GM21619 (cell line): ENCODE measurements around the gene GDPD4.

Source experiments
- ATAC-seq: cut with Tn5 transposase; IDR thresholded peaks from one replicate; pipeline ENCODE4 v1.9.1; 2021; ENCODE audit not compliant: unreplicated experiment

The GDPD4 gene, protein sequence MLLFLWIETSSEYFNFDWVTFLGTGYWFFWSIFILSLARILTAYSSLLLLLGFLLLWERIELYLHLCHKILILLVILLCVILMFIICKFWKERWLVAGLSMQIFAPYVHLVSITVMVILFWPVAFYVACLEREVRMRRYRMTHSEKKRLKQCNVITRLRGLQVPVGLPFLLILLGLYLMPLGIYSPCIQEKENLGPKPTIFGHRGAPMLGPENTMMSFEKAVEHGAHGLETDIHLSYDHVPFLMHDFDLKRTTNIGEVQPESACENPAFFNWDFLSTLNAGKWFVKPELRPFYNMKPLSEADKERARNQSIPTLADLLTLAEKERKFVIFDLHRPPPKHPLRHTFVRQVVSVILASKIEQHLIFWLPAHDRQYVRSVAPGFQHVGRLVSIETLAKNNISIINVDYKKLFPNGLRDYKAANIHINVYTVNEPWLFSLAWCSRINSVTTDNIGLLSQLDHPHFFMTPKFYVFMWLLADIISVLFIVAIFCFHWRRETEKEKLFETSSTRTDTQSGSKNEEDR

DNA sequence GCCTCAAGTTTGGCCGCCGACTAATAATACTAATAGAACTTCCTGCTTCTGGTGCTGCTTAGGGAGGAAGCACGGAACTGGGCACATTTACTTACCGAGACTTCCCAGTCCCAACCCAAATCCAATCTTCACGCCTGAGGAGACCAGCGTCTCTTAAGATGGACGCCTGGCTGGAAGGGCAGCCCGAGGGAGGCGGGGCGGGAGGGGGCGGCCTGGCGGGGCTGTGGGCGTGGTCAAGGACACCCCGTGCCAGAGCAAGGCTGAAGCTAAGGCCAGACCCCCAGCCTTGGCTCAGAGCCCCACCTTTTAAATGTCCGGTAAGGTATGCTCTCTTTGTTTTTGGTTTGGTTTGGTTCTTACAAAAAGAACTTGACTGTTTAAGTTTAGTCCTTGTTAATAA lies at the start of gene GDPD4:
Gene GDPD4 (minus strand): TSS at position 177 of the 400 bp plus-strand sequence. CDS start 16,549 bp downstream, outside the sequence.
- no peak for ATAC-seq

DNA sequence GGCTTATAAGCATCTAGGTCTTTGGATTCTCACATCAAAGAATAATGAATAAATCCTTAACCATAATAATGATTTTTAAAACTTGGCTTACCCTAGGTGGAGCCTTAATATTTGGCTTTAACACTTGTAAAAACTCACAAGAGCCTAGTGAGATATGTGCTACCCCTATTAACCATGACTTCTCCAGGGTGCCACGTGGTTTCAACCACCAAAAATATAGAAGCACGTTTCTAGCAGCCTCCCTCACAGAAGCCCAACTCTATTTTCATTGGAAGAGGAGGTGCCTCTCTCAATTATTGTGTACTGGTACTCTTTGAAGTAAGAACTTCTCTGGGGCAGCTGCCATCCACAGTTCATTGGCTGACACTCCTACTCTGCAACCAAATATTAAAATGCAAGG lies 46.5 kb upstream of the GDPD4 start:
- ATAC-seq, result no peak

DNA sequence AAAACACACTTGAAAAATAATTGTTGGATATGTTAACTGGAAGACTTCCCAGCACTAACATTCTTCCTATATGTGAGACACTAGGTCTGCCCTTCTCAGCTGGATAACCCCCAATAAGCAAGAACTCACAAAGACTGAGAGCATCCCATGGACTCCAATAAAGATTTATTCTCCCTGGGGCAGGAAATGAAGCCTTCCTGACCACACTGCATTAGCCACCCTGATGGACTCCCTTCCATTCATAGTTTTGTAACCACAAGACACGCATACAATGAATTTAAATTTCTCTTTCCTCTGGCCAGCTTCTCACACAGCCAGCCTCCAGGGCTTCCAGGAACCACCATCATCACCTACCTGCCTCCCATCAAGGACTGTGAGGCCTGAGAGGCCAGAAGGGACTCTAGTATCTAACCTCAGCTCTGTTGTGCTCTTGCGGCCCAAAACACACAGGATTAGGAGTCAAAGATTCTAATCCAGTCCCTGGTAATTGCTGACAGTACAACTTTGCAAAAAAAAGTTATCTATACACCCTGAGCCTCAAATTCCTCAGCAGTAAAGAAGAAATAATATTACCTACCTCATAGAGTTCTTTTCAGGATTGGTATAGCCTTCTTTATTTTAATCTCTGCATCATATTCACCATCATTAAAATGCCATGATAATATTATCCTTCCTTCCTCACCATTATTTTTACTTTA lies 45.6 kb upstream of the GDPD4 start:
- ATAC-seq, result no peak

DNA sequence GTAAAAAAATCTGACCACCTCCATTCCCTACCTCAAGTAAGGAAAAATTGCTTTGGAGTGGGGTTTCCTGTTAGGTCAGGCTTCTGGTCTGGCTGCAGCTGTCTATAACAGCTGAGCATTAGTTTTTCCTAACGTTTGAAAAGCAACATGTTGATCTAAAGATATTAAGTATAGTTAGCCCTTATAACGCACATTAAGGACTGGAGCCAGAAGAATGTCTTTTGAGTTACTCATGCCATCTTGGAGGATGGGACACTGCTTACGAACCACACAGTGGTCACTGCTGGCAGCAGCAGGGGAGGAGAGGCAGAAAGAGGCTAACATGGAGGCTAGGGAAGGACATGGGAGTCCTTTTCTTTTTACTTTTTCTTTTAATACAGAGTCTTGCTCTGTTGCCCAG lies 44.1 kb upstream of the GDPD4 start:
- no peak for ATAC-seq

DNA sequence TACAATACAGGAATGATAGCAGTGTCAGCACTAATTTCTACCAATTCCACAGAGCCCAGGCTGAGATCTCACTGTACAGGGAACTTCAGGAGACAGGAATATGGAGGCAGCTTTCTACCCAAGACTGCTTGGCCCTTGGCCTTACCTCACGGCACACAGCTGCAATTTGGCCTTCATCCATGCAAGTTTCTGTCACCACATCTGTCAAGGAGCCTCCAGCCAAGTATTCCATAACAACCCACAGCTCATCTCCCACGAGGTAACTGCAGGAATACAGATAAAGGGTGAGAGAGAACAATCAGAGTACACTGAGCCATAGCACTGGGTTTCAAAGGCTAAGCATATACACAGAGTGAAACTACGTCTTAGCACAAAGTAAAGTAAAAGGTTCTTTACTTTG lies 39.0 kb upstream of the GDPD4 start:
- no peak for ATAC-seq

DNA sequence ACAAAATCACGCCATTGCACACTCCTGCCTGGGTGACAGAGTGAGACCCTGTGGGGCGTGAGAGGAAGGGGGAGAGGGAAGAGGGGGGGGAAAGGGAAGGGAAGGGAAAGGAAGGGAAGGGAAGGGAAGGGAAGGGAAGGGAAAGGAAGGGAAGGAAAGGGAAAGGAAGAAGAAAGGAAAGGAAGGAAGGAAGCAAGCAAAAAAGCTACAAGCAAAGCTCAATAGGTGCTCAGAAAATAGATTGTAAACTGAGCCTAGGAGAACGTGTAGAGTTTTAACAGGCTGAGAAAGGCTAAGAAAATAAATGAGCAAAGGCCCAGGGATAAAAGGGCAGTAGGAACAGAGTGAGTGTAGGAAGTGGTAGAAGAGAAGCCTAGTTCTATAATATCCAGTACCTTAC lies 30.8 kb upstream of the GDPD4 start:
- no peak for ATAC-seq

DNA sequence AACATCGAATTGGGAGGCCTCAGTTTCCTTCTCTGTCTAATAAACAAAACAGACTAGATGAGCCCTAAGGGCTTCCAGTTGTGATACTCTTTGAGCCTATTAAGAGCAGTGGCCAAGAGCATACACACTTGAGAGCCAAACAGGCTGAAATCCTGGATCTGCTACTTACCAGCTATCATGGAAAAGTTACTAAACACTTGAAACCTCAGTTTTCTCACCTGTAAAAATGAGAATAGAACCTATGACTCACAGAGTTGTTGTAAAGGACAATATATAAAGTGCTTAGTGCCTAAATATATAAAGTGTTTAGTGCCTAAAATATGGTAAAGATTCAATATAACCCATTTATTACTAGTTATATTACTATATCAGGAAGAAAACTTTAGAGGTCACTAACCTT lies 23.7 kb upstream of the GDPD4 start:
- ATAC-seq, result no peak

DNA sequence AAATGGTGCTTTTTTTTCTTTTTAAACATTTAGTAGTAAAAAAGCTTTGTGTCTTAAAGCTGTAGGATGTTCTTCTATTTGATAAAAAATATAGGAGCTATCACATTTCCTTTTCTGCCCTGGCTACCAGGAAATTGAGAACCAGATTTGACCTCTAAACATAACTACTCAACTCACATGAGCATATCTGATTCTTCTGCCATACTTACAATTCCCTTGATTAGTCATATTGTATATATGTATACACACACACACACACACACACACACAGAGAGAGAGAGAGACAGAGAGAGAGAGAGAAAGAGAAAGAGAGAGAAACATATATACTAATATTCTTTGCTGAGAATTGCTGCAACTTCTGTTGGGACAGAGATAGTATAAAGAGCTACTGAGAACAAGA lies 23.0 kb upstream of the GDPD4 start:
- ATAC-seq, result no peak

DNA sequence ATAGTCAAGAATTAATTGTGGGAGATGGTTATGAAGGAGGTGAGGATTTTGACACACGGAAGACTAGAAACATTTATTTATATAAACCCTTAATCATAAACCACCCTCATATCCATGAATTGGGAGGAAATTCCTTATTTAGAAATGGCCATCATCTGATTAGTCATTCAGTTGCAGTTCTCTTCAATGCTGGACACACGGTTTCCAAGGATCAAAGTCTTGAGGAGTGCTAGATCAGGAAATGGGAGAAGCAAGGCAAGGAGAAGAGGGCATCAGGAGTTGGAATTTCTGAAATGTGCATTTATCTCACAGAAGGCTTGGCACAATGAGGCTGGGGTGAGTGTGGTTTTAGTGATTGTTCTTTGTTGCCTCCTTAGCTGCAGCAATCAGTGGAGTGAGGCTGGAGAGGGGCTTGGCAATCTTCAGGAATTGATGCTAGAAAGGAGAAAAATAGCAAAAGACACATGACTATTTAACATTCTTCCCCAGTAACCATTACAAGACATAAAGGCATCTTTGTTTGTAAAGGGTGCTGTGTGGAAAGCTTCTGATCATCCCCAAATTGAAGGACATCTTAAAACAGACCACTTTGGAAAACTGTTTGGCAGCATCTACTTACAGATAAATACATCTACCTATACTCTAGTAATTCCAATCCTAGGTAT lies 21.6 kb upstream of the GDPD4 start:
- no peak for ATAC-seq

DNA sequence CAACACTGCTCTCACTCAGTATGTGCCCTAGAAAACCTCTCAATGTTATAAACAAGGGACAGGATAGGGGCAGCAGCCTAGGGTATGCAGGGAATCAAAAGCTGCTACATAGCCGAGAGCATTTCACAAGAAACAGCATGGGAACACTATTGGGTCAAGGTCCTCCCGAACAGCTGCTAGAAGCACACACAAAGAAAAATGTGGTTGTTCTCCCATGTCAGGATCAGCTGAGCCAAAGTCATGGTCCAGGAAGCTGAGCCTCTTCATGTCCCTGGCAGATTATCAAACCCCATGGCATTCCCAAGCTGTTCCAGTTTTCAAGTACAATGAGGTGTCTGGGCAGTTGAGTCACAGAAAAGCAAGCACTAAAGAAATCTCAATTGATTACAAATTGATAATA lies 21.0 kb upstream of the GDPD4 start:
- no peak for ATAC-seq

DNA sequence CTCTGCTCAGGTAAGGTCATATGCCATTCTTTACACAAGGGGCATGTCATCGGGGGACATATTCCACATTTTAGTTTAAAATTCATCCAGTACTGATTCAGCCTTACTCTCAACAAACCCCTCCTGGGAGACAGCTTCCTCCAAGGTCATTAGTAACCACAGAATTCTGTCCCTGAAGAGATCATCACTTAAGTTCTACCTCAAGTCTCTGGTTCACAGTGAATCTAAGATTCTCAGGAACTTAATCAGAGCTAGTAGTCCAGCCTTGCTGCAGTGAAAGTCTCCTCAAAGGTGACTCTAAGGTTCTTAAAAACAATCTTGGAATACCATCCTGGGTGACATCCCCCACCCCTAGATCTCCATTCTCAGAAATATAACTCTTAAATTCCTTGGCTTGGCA lies 18.9 kb upstream of the GDPD4 start:
- no peak for ATAC-seq

DNA sequence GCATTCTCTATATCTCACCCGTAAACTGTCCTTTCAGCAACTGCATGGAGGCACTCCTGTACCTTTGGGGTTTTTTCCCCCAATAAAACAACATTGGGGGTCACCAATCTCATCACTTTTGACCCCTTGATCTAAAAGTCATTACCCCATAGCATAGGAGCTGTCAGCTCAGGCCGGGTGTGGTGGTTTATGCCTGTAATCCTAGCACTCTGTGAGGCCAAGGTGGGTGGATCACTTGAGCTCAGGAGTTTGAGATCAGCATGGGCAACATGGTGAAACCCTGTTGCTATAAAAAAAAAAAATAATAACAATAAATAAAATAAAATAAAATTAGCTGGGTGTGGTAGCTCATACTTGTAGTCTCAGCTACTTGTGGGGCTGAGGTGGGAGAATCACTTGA lies 17.1 kb upstream of the GDPD4 start:
- no peak for ATAC-seq

DNA sequence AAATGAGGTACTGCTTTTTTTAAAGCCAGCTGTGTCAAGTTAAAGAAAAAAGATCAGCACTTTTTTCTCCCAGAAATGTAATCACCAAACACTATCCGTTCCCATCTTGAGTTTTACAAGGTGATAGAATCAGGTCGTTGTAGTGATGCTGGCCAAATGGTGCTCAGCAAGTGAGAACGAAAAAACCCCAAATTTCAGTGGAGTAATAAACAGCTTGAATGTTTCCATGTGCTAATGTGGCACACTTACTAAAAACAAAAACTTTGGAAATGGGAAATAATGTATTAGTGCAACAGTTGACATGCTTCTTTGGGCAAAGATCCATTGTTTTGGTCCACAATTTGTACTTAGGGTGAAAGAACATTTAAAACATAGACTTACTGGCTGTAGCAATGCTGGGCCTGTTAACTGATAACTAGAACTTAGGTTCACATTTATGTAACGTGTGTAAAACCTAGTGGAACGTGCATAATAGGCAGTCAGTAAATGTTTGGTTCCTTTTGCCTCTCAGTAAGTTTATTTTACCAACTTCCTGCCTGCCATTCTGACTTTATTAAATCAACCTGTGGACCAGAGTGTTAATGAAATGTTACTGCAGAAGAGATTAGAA lies 15.4 kb upstream of the GDPD4 start:
- ATAC-seq, result no peak

DNA sequence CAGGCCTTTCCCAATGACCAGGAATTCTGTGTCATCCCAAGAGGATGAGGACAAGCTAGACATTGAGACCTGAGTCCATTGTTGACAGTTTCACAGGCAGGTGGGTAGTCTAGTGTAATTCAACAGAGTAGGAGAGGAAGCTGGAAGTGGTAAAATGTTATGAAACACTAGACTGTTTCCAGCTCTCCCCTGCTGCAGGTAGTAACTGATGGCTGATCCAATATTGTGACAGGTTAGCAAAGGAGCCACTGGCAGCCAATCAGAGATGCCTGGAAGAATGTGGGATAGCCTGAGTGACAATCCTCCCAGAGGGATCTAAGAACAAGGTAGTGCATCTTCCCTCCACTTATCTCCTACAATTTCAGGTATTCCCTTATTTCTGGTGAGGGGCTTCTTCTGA lies 10.6 kb upstream of the GDPD4 start:
- ATAC-seq, result no peak

DNA sequence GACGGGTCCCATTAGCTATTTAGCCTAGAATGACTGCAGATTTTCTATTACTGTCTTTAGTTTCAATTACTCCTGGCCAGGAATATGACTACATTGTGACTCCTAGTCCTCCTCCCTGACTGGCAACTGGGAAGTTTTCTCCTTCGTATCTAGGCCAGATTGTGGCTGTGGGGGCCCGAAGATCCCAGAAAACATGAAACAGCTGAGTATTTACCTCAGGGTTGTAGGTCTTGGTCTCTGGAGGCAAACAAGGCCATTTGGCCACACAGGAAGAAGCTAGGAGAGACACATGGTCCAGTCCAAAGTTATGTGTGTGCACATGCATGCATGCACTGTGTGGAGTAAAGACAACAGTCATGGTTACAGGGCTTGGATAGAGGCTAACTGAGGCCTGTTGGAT lies 10.2 kb upstream of the GDPD4 start:
- ATAC-seq, result no peak

DNA sequence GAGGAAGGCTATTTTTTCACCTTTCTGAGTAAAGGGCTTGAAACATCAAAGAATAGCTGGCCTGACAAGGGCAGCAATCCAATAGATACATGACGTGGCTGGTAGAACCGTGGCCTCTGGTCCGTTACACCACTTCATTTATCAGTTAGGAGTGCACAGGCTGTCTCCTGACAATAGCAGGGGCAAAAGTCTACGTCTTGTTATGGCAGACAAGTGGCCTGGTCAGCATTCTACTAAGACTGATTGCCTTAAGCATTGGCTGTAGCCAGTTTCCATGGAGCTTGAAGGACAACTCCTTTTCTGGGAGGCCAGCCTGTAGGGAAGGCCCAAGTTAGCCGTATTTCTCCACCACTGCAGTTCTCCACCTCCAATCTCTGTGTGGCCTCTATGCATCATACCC lies 9.2 kb upstream of the GDPD4 start:
- ATAC-seq, result no peak

DNA sequence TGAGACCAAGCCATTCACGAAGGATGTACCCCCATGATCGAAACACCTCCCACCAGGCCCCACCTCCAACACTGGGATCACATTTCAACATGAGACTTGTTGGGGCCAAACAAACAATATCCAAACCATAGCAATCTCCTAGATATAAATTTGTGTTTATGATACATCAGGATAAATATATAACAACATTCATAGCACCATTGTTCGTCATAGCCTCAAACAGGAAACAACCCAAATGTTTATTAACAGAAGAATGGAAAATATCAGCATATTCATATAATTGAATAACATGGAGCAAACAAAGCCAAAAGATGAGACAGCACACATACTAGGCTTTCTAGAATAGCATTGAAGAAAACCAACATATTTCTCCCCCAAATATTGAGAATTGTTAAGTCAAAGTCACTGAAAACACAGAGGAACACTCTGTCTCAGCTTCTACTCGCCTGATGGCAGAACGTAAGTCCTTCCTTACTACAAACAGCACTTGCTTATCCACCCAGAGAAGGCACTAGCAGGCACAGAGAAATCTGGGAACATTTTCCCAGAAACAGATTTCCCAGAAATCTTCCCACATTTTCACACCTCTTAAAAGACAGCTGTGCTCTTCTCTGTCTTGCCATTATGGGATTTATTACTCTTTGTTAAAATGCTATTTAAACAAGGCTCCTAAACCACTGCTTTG lies 8.1 kb upstream of the GDPD4 start:
- ATAC-seq, result no peak

DNA sequence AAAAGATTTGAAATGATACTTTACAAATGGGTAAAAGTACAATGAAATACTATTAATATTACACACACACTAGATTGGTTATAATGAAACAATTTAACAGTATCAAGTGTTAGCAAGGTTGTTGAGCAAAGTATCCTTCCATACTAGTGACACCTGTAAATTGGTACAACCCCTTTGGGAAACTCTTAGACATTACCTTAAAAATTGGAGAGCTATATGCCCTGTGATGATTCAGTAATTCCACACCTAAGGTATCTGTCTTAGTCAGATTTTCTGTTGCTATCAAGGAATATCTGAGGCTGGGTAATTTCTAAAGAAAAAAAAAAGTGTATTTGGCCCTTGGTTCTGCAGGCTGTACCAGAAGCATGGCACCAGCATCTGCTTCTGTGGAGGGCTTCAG lies 7.4 kb upstream of the GDPD4 start:
- no peak for ATAC-seq

DNA sequence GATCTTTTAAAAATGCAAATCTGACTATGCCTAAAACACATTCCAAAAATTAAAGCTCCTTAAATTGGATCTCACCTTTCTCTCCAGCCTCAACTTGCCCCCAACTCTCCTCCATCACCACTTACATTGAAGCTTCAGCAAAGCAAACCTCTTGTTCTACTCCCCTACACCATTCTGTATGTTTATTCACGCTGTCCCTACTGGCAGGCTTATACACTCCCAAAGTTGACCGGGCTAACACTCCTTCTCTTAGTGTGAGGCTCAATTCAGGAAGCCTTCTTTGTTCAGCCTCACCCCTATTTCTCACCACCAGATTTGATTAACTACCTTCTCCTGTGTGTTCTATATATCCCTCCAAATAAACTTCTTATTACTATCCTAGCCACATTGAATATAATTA lies 1.8 kb upstream of the GDPD4 start:
- no peak for ATAC-seq

DNA sequence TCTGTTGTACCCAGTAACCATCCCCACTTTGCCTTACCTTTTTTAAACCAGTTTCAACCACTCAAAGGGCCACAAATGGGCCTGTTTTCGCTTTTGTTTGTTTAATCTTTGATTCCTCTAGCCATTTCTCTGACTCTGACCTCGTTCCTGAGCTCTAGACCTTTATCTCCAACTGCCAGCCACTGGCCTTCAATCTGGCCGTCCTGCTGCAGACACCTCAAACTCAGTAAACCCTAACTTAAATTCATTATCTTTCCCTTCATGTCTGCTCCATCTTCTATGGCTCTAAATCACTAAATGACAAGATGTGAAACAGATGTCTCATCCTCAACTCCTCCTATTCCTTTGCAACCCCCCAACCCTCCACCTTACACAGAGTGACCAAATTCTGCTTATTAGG lies 1.3 kb upstream of the GDPD4 start:
- ATAC-seq, result no peak

DNA sequence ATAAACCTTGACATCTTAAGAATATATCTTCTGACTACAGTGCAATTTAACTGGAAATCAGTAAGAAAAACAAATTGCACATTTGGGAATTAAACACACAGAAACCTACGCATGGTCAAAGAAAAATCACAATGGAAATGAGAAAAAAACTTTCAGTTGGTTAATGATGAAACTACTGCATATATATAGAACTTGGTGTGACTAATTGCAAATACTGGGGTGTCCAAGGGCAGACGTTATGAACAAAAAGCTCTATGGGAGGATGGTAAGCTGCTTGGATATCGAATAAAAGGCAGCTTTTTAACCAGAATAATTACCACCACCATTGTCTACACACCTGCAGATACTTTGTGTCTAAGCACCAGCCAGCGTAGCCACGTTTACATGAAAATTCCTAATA lies 791 bp downstream of the GDPD4 start:
- ATAC-seq, result no peak
